ENCODE measurements around the gene CSRNP2.

DNA sequence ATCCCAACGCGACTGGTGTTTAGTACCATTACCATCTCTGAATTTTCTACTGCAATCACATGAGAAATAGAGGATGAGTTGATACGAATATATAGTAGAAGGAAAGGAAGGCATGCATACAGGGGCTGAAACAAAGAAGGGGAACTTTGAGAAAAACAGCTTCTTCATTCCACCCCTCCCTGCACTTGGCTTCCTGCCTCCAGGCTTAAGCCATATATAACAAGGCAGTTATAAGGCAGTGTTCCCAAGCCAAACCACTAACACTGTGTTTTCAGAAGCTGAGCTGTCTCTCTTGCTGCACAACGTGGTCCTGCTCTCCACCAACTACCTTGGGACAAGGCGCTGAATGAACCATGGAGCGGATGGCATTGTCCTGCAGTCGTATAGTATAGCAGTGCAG is 24.3 kb downstream of the CSRNP2 start:
- TF ChIP-seq POLR2A (IDR thresholded peaks at IDR 0.05) = no peak
- TF ChIP-seq, protein P1, sequence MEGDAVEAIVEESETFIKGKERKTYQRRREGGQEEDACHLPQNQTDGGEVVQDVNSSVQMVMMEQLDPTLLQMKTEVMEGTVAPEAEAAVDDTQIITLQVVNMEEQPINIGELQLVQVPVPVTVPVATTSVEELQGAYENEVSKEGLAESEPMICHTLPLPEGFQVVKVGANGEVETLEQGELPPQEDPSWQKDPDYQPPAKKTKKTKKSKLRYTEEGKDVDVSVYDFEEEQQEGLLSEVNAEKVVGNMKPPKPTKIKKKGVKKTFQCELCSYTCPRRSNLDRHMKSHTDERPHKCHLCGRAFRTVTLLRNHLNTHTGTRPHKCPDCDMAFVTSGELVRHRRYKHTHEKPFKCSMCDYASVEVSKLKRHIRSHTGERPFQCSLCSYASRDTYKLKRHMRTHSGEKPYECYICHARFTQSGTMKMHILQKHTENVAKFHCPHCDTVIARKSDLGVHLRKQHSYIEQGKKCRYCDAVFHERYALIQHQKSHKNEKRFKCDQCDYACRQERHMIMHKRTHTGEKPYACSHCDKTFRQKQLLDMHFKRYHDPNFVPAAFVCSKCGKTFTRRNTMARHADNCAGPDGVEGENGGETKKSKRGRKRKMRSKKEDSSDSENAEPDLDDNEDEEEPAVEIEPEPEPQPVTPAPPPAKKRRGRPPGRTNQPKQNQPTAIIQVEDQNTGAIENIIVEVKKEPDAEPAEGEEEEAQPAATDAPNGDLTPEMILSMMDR (IDR thresholded peaks at IDR 0.05) = no peak

All from tibial nerve (tissue), 3 donors.